ENCODE data around the gene HINFP. TPM values are rescaled to one million over a fixed set of nuclear protein-coding genes. Genes with fewer than 3 reads are reported as not detected.

HINFP gene
- total RNA-seq, 1 experiment from 2014 or later: 23.4 TPM

DNA sequence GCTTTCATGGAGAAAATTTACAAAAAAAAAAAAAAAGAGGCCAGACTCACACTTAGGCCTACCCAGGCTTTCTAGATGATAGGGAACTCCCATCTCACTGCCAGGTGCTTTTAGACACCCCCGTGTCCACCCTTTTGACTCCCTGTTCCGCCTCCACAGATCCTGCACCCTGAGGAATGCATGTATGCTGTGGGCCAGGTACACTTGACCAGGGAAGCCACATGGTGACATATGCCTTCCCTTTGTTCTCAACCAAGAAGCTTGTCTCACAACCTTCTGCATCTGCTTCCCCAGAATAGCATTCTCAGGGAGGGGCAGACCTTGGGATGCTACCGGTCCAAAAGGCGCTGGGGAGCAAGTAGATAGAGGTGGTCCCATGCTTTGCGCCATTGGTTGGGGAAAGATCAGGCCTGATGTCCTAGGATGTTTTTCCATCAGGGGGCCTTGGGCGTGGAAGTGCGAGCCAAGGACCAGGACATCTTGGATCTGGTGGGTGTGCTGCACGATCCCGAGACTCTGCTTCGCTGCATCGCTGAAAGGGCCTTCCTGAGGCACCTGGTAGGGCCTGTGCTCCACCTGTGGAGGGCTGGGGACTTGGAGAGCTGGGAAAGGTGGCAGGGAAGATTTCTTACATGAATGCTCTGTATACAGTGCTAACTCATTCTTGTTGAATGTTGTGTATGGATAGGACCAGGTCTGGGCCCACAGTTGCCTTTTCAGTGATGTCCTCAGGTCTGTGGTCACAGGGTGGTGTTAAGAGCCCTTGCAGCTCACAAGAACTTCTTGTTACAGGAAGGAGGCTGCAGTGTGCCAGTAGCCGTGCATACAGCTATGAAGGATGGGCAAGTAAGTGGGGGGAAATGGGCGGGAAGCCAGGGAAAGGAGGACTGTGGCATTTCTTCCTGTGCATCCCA lies 29.2 kb upstream of the HINFP start:
- H3K9me3 Mint-ChIP-seq (ENCODE audit: unreplicated experiment): no peaks in the 10 kb centered on the region
- ChIA-PET CTCF (interaction anchor here (0.6 to 2.0 kb wide), 5 partner anchors 10 to 232 kb away, joined by 3 to 4 read pairs (median 4); partner anchors contain the start of genes CBL and DPAGT1), POLR2A (interaction anchor here (1.2 to 5.5 kb wide), 5 partner anchors 7 to 73 kb away, joined by 3 to 59 read pairs (median 29); partner anchors contain the start of genes C2CD2L, HINFP, HMBS and RPS25)
- BruUV-seq (replicated peaks): no TSS peak
- peaks cover 29% of the 10 kb centered on the region for H3K36me3 Mint-ChIP-seq (ENCODE audit: insufficient read depth, unreplicated experiment)
- H3K27me3 Mint-ChIP-seq (ENCODE audit: insufficient read depth, unreplicated experiment): no peaks in the 10 kb centered on the region
- peaks cover 21% of the 10 kb centered on the region for H3K4me1 Mint-ChIP-seq (ENCODE audit: insufficient read depth, unreplicated experiment)
- H3K4me3 Mint-ChIP-seq (ENCODE audit: unreplicated experiment): no peak overlapping the region
- intact Hi-C loops (cut with micrococcal nuclease): no loop called here
- peak overlapping the region; percentile 89 for H3K27ac Mint-ChIP-seq (ENCODE audit: low read depth, unreplicated experiment)
- DNase-seq (ENCODE audit: unreplicated experiment): no peak
- TF ChIP-seq, protein P1, sequence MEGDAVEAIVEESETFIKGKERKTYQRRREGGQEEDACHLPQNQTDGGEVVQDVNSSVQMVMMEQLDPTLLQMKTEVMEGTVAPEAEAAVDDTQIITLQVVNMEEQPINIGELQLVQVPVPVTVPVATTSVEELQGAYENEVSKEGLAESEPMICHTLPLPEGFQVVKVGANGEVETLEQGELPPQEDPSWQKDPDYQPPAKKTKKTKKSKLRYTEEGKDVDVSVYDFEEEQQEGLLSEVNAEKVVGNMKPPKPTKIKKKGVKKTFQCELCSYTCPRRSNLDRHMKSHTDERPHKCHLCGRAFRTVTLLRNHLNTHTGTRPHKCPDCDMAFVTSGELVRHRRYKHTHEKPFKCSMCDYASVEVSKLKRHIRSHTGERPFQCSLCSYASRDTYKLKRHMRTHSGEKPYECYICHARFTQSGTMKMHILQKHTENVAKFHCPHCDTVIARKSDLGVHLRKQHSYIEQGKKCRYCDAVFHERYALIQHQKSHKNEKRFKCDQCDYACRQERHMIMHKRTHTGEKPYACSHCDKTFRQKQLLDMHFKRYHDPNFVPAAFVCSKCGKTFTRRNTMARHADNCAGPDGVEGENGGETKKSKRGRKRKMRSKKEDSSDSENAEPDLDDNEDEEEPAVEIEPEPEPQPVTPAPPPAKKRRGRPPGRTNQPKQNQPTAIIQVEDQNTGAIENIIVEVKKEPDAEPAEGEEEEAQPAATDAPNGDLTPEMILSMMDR (IDR thresholded peaks at IDR 0.05; ENCODE audit: unreplicated experiment): no peak

DNA sequence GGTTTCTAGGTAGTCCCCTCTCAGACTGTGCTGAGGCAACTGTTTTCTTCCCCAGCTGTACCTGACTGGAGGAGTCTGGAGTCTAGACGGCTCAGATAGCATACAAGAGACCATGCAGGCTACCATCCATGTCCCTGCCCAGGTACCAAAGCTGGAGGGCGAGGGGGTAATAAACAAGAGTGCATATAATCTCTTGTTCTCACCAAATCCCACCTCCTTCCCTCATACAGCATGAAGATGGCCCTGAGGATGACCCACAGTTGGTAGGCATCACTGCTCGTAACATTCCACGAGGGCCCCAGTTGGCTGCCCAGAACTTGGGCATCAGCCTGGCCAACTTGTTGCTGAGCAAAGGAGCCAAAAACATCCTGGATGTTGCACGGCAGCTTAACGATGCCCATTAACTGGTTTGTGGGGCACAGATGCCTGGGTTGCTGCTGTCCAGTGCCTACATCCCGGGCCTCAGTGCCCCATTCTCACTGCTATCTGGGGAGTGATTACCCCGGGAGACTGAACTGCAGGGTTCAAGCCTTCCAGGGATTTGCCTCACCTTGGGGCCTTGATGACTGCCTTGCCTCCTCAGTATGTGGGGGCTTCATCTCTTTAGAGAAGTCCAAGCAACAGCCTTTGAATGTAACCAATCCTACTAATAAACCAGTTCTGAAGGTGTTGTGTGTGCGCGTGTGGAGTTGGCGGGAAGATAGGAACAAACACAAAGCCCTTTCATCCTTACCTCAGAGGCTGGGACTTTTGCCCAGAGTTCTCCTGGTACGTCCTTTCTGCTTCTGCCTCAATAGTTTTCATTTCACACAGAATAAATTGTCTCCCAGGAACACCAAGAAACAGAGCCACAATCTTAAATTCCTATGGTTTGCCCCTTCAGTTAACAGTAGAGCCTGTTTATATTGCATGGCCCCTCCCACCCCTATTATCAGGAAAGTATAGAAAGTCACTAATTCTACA lies 28.2 kb upstream of the HINFP start:
- TF ChIP-seq, protein P1 (IDR thresholded peaks at IDR 0.05; ENCODE audit: unreplicated experiment): no peak
- TSS peak; percentile 69 for BruUV-seq (replicated peaks)
- Mint-ChIP-seq H3K9me3 (ENCODE audit: unreplicated experiment) (no peaks in the 10 kb centered on the region), H3K27ac (ENCODE audit: low read depth, unreplicated experiment) (peak overlapping the region; percentile 89), H3K27me3 (ENCODE audit: insufficient read depth, unreplicated experiment) (no peaks in the 10 kb centered on the region), H3K4me3 (ENCODE audit: unreplicated experiment) (peak overlapping the region; percentile 89), H3K36me3 (ENCODE audit: insufficient read depth, unreplicated experiment) (peaks cover 38% of the 10 kb centered on the region), H3K4me1 (ENCODE audit: insufficient read depth, unreplicated experiment) (peaks cover 15% of the 10 kb centered on the region)
- POLR2A ChIA-PET: interaction anchor here (0.5 to 5.5 kb wide), 13 partner anchors 8 to 177 kb away, joined by 3 to 59 read pairs (median 6); partner anchors contain the start of genes ABCG4, C2CD2L, CBL and DPAGT1
- intact Hi-C loops (cut with micrococcal nuclease): no loop called here
- CTCF ChIA-PET: interaction anchor here (0.6 to 3.3 kb wide), 8 partner anchors 8 to 269 kb away, joined by 3 to 19 read pairs (median 4); partner anchors contain the start of genes C2CD2L and HMBS
- no peak for DNase-seq (ENCODE audit: unreplicated experiment)

DNA sequence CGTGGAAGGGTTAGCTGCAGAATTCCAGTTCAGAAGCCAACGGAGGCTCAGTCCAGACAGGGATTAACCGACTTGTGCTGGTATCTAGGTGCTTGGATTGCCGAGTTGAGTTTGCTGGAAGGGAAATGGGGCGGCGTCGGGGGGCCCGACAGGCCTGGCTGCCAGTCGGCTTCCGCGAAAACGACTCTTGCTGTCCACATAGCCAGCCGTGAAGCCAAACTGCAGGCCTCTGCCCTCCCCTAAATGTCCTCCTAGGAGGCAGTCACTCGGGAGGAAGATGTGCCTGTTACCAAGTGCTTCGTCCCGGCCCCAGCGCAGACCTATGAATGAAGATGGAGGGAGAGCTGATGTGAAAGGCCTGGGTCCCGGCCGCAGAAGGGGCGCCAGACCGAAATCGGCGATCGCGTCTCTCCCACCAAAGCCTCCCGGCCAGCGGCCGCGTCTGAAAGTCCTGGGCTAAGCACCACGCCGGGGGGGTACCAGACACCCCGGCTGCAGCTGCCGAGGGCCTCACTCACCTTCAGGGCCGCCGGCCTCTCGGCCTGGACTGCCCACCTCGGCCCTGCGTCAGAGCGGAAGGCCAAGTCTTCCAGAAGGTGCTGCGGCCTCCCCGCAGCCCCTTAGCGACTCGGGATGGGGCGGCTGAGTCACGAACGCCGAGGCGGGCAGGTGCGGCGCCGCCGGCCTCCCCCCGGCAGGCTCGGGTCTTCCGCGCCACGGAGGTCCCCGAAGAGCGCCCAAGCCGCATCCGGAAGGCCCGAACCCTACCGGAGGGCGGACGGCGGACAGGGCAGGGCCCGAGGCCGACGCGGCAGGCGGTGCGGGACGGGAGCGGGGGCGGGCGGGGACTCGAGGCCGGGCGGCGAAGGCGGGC lies 27.2 kb upstream of the HINFP start:
- CTCF ChIA-PET: interaction anchor here (0.6 to 3.3 kb wide), 12 partner anchors 9 to 278 kb away, joined by 3 to 19 read pairs (median 4); partner anchors contain the start of genes C2CD2L and HMBS
- Mint-ChIP-seq H3K27ac (ENCODE audit: low read depth, unreplicated experiment) (peak overlapping the region; percentile 89), H3K27me3 (ENCODE audit: insufficient read depth, unreplicated experiment) (no peaks in the 10 kb centered on the region), H3K4me1 (ENCODE audit: insufficient read depth, unreplicated experiment) (peaks cover 21% of the 10 kb centered on the region), H3K4me3 (ENCODE audit: unreplicated experiment) (peak overlapping the region; percentile 89), H3K9me3 (ENCODE audit: unreplicated experiment) (no peaks in the 10 kb centered on the region), H3K36me3 (ENCODE audit: insufficient read depth, unreplicated experiment) (peaks cover 44% of the 10 kb centered on the region)
- TF ChIP-seq, protein P1 (IDR thresholded peaks at IDR 0.05; ENCODE audit: unreplicated experiment): no peak
- no TSS peak for BruUV-seq (replicated peaks)
- DNase-seq (ENCODE audit: unreplicated experiment): no peak
- POLR2A ChIA-PET: interaction anchor here (0.6 to 5.5 kb wide), 31 partner anchors 8 to 381 kb away, joined by 3 to 59 read pairs (median 4); partner anchors contain the start of genes ABCG4, C2CD2L, CBL and CENATAC
- intact Hi-C loops (cut with micrococcal nuclease): loop anchor here (1.0 kb wide), 1 partner anchor 103 kb away; no protein-coding TSS in a partner anchor
